ENCODE results near the gene KARS1.

The KARS1 gene

GRCh38 chr16:75647492-75648264, at the start of gene KARS1, which contains the start of gene TERF2IP:
Gene KARS1, minus strand, starts transcription at chr16:75647665. Its CDS starts 26 bp downstream, at chr16:75647639.
Gene TERF2IP, plus strand, starts transcription at chr16:75647773. Its CDS starts 110 bp downstream, at chr16:75647883.
- peak; percentile 94 for ATAC-seq
- peak; percentile 93 for DNase-seq

GRCh38 chr16:75695708-75696107, 48.2 kb upstream of the KARS1 start:
- ATAC-seq (no peak), DNase-seq (no peak)

DNA sequence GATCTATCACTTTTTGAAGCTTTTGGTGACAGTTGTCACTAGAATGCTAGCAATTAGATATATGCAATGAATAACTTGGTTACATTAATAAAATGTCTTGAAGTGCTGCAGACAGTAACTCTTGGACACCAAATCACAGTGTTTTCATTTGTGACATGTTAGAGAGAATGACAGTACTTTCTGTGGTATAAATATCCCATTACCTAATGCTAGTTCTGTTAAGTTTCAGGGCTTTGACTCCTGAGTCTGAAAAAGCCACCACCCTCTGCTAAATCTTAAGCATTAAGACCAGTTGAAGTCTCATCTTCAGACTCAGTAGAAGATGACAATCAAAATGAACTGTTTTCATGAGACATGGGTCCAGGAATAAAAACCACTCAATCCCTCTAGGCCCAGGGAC, 39.9 kb upstream of the KARS1 start:
- no peak for DNase-seq
- ATAC-seq = no peak

GRCh38 chr16:75682308-75682707, 34.8 kb upstream of the KARS1 start:
- ATAC-seq = no peak
- DNase-seq = no peak

- ATAC-seq (no peak), DNase-seq (no peak)
Measured at GRCh38 chr16:75679366-75679765, 31.9 kb upstream of the KARS1 start.

DNA sequence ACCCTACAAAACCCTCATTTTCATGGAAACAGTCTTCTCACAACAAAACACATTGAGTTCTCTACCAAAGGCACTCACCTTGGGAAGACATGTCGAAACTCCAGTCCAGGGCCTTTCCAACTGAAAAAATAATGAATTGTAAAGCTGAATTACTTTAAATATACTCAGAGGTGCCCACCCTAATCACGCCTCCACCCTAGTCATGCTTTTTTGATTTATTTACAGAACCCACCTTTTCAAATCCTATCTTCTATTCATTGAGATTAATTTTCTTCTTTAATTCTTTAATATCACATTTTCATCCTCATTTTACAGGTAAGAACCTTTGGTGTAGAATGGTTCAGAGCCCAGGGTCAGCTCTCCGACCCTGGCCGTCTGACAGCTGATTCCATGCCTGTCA, 29.4 kb upstream of the KARS1 start, which contains the start of gene CPHXL2:
TSS of gene CPHXL2 (minus strand) at position 101 of the 400 bp plus-strand sequence. CDS start at position 91, 10 bp downstream.
- ATAC-seq (no peak), DNase-seq (no peak)

GRCh38 chr16:75667503-75667902, 20.0 kb upstream of the KARS1 start:
- DNase-seq = no peak
- no peak for ATAC-seq

GRCh38 chr16:75660726-75661302, 13.3 kb upstream of the KARS1 start:
- DNase-seq (no peak), ATAC-seq (no peak)

- DNase-seq (no peak), ATAC-seq (no peak)
Measured at GRCh38 chr16:75660321-75660720, 12.9 kb upstream of the KARS1 start.

GRCh38 chr16:75658175-75658574, 10.7 kb upstream of the KARS1 start:
- no peak for ATAC-seq
- DNase-seq = no peak

GRCh38 chr16:75653922-75654321, 6.5 kb upstream of the KARS1 start:
- no peak for ATAC-seq
- no peak for DNase-seq

GRCh38 chr16:75648265-75649076, 1.0 kb upstream of the KARS1 start:
- peak; percentile 34 for ATAC-seq
- peak; percentile 86 for DNase-seq

GRCh38 chr16:75647112-75647491, 363 bp downstream of the KARS1 start:
- no peak for DNase-seq

DNA sequence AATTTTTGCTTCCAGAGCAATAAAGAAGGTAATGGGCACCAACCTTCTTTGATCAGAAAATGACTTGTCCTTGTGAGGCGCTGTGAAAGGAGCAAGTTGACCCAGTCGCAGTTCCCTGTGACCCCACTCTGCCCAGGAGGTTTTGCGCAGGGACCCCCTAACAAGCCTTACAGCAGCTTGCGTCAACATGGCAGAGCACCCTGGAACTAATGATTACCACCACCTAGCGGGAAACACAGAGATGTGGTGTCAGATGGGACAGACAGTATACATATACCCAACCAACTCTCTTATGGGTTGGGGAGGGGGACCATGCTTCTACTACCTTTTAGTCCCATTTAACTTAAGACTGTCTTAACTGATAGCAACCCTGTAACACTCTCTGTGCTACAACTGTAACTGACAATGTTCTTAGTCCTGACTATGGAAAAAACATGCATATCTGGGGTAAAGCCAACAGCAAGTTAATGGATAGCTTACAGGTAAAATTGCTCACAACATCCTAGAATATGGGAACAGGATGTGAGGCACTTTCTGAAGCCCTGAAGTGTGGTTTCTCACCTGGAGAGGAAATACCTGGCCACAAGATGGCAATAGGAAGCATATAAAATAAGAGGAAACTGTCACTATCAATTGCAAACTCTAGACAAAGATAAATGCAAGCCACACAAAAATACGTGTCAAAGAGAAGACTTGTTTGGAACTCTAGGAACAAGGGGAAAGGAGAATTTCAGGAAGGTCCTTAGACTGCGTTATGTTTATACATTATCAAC, 3.0 kb downstream of the KARS1 start:
- no peak for DNase-seq
- ATAC-seq = no peak

More at GRCh38 chr16:75647112-75647491, 363 bp downstream of the KARS1 start:
- ATAC-seq = peak; percentile 2

GRCh38 chr16:75640598-75640997, 6.9 kb downstream of the KARS1 start:
- DNase-seq (no peak), ATAC-seq (no peak)

DNA sequence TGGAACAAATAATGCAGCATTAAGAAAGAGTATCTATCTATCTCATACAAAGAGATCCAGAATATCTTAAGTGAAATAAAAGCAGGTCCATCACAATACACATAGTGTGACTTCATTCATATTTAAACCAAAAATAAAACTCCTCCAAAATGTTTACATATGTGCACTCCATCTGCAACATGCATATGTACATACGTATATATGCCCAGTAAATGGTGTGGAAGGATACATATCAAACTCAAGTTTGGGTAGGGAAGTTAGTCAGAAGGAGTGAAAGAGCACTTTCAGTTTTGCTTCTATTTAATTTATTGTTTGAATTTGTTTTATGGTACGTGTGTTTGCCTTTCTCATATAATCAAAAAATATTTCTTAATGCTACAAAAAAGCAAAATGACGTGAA, 12.4 kb downstream of the KARS1 start:
- ATAC-seq (no peak), DNase-seq (no peak)

DNA sequence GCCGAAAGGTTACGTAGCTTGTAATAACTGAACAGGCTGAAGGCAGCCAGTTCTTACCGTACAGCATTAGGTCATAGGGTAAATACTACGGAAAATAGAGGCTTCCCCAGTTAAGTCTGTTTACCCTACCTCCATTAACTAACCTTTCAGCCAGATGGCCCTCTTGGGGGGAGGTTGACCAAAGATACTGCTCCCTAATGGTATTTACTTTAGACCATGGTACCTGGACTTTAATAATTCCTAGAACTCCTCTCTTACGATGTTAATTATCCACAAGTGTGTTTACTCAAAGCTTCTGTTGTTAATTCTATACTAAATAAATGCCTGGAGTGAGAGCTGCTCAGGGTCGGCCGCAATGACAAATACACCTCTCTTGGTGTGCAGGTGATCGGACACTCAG, 14.6 kb downstream of the KARS1 start:
- ATAC-seq (no peak), DNase-seq (no peak)

DNA sequence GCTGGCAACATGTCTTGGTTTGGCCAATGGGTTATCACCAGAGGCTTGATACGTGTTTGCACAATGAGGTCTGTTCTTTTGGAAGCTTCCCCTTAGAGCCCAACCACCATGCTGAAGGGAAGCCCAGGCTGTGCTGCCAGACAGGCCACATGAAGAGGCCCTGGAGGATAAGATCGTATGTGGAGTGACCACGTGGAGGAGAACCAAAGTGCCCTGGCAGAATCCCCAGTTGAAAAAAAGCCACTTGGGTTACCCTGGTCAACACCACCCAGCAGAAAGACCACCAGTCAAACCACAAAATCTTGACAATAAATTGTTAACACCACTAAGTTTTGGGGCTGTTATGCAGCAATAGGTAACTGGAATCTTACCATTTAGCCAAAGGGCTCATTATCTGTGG, 17.4 kb downstream of the KARS1 start:
- DNase-seq (no peak), ATAC-seq (no peak)

GRCh38 chr16:75629132-75629531, 18.3 kb downstream of the KARS1 start:
- DNase-seq = no peak
- no peak for ATAC-seq

DNA sequence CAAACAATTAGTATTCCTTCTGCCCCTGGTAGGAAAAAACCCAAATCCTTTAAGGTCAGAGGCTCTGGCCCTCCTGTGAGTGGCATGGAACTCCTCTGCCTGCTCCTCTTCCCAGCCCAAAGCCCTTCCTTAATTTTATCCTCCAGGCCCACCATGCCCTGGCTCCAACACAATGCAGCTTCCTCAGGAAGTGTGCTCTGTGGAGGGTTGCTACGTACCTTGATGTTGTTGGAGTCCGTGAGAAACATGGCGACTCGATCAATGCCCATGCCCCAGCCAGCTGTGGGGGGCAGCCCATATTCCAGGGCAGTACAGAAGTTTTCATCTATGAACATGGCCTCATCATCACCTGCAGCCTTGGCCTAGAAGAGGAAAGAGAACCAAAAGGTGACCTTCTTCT, 19.1 kb downstream of the KARS1 start:
- DNase-seq (no peak), ATAC-seq (no peak)

DNA sequence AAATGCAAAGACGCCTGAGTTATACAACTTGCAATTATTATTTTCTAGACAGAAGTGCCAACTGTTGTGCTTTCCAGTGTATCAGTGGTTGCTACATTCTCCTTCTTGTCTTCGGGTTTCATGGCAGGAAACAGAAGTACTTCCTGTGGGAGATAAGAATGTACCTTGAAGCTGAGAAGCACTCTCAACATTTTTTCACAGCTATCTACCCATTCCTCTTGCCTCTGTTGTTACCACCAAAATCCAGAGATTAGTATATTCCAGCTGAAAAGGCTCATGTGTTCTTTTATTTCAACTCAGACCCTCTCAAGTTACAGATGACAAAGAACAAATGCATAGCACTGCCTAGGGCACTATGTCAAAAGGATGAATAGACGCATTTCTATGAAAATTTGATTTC, 19.6 kb downstream of the KARS1 start:
- DNase-seq (no peak), ATAC-seq (no peak)

DNA sequence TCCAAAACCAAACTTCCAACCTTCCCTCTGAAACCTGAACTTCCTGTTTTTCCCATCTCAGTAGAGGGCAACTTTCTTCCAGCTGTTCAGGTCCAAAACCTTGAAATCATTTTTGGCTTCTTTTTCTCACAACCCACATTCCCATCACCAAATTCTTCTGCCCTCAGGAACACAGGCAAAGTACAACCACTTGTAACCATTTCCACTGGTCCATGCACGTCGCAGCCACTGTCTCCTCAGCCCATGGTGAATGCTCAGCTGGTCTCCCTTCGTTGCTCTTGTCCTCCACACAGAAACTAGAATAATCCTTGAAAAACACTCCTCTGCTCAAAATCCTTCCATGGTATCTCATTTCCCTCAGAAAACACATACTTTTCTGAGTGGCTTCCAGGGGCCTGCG, 20.7 kb downstream of the KARS1 start:
- DNase-seq (no peak), ATAC-seq (no peak)
